ENCODE data around the gene PPM1H.
A peak's percentile ranks its signal among the peaks of the same experiment; 100 is the strongest.

Gene PPM1H

GRCh38 chr12:62717643-62718042 is 217.3 kb downstream of the PPM1H start:
- TF ChIP-seq EP300 (IDR thresholded peaks at IDR 0.05; ENCODE audit: borderline replicate concordance): no peak
- no peak for TF ChIP-seq TEAD4 (IDR thresholded peaks at IDR 0.05)
- TF ChIP-seq, protein P1, sequence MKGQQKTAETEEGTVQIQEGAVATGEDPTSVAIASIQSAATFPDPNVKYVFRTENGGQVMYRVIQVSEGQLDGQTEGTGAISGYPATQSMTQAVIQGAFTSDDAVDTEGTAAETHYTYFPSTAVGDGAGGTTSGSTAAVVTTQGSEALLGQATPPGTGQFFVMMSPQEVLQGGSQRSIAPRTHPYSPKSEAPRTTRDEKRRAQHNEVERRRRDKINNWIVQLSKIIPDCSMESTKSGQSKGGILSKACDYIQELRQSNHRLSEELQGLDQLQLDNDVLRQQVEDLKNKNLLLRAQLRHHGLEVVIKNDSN (IDR thresholded peaks at IDR 0.05): no peak
- TF ChIP-seq RAD21 (IDR thresholded peaks at IDR 0.05; ENCODE audit: low read depth): no peak
- TF ChIP-seq, protein P2, sequence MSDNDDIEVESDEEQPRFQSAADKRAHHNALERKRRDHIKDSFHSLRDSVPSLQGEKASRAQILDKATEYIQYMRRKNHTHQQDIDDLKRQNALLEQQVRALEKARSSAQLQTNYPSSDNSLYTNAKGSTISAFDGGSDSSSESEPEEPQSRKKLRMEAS (IDR thresholded peaks at IDR 0.05): no peak
- no peak for TF ChIP-seq TCF12 (IDR thresholded peaks at IDR 0.05; ENCODE audit: low read depth)
- TF ChIP-seq EGR1 (IDR thresholded peaks at IDR 0.05): no peak
- no peak for TF ChIP-seq REST (IDR thresholded peaks at IDR 0.05; ENCODE audit: low read depth)
- no peak for TF ChIP-seq TAF1 (IDR thresholded peaks at IDR 0.05; ENCODE audit: low read depth)
- TF ChIP-seq FOXM1 (IDR thresholded peaks at IDR 0.05; ENCODE audit: borderline replicate concordance, low read depth): no peak
- TF ChIP-seq ZBTB7A (IDR thresholded peaks at IDR 0.05; ENCODE audit: low read depth): no peak
- no peak for TF ChIP-seq YY1 (IDR thresholded peaks at IDR 0.05; ENCODE audit: low read depth)
- TF ChIP-seq CREB1 (IDR thresholded peaks at IDR 0.05; ENCODE audit: low read depth): no peak
- TF ChIP-seq CEBPB (IDR thresholded peaks at IDR 0.05): no peak
- TF ChIP-seq NFIC (IDR thresholded peaks at IDR 0.05): no peak

DNA sequence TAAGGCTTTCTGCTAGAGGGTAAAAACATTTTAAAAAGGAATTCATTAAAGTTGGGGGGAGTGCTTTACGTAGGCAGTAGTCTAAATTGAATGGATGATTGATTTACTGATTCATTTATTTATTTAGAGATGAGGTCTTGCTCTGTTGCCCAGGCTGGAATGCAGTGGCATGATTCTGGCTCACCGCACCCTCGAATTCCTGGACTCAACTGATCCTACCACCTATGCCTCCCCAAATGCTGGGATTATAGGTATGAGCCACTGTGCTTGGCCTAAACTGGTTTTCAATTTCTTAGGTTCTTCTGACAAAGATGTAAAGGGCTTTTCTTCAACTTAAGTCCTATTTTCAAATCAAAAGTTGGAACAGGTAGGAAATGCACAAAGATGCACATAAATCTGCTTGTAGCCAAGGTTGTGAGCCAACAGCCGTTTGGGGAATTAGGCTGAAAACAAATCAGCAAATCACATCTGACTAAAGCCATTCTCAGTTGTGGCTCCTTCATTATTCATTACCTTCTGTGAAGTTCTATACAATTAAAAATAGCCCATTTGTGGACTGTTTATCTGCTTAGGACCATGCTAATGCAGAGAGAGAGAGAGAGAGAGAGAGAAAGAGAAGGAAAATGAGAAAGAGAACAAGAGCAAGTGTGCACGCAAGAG is 218.0 kb downstream of the PPM1H start:
- no peak for TF ChIP-seq REST (IDR thresholded peaks at IDR 0.05; ENCODE audit: low read depth)
- peak; percentile 91 for TF ChIP-seq FOXM1 (IDR thresholded peaks at IDR 0.05; ENCODE audit: borderline replicate concordance, low read depth)
- TF ChIP-seq, protein P2 (IDR thresholded peaks at IDR 0.05): peak; percentile 53; the same call in 1 of the 2 replicates
- peak; percentile 12; the same call in 1 of the 2 replicates for TF ChIP-seq RAD21 (IDR thresholded peaks at IDR 0.05; ENCODE audit: low read depth)
- peak; percentile 99 for TF ChIP-seq TEAD4 (IDR thresholded peaks at IDR 0.05)
- peak; percentile 4; the same call in 1 of the 2 replicates for TF ChIP-seq YY1 (IDR thresholded peaks at IDR 0.05; ENCODE audit: low read depth)
- TF ChIP-seq, protein P1 (IDR thresholded peaks at IDR 0.05): no peak
- TF ChIP-seq EP300 (IDR thresholded peaks at IDR 0.05; ENCODE audit: borderline replicate concordance): peak; percentile 96
- peak; percentile 77 for TF ChIP-seq NFIC (IDR thresholded peaks at IDR 0.05)
- TF ChIP-seq TCF12 (IDR thresholded peaks at IDR 0.05; ENCODE audit: low read depth): peak; percentile 95
- TF ChIP-seq EGR1 (IDR thresholded peaks at IDR 0.05): no peak; the same call in 1 of the 2 replicates
- TF ChIP-seq CEBPB (IDR thresholded peaks at IDR 0.05): no peak
- no peak for TF ChIP-seq ZBTB7A (IDR thresholded peaks at IDR 0.05; ENCODE audit: low read depth)
- no peak for TF ChIP-seq TAF1 (IDR thresholded peaks at IDR 0.05; ENCODE audit: low read depth)
- TF ChIP-seq CREB1 (IDR thresholded peaks at IDR 0.05; ENCODE audit: low read depth): no peak

DNA sequence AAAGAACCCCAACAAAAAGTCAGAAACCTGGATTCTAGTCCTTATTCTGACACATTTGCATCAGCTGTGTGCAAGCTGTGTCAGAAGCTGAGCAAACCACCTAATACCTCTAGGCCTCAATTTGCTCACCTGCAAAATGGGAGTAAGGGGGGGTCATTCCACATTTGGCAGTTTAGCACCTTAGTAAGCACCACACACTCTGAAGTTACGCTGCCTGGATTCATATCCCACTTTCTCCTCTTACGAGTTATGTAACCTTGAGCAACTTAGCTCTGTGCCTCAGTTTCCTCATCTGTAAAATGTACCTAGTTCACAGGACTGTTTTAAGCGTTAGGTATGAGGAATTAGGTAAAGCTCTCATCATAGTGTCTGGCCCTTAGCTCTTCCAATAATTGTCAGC is 218.9 kb downstream of the PPM1H start:
- TF ChIP-seq EP300 (IDR thresholded peaks at IDR 0.05; ENCODE audit: borderline replicate concordance): no peak
- no peak for TF ChIP-seq RAD21 (IDR thresholded peaks at IDR 0.05; ENCODE audit: low read depth)
- TF ChIP-seq, protein P2 (IDR thresholded peaks at IDR 0.05): no peak
- TF ChIP-seq ZBTB7A (IDR thresholded peaks at IDR 0.05; ENCODE audit: low read depth): no peak
- TF ChIP-seq YY1 (IDR thresholded peaks at IDR 0.05; ENCODE audit: low read depth): no peak
- no peak for TF ChIP-seq CREB1 (IDR thresholded peaks at IDR 0.05; ENCODE audit: low read depth)
- TF ChIP-seq FOXM1 (IDR thresholded peaks at IDR 0.05; ENCODE audit: borderline replicate concordance, low read depth): no peak
- TF ChIP-seq TCF12 (IDR thresholded peaks at IDR 0.05; ENCODE audit: low read depth): no peak
- TF ChIP-seq, protein P1 (IDR thresholded peaks at IDR 0.05): no peak
- TF ChIP-seq EGR1 (IDR thresholded peaks at IDR 0.05): no peak
- no peak for TF ChIP-seq CEBPB (IDR thresholded peaks at IDR 0.05)
- no peak for TF ChIP-seq NFIC (IDR thresholded peaks at IDR 0.05)
- no peak for TF ChIP-seq REST (IDR thresholded peaks at IDR 0.05; ENCODE audit: low read depth)
- no peak for TF ChIP-seq TEAD4 (IDR thresholded peaks at IDR 0.05)

Measured in Ishikawa (cell line).